SK-N-SH treated with all-trans-retinoic acid at 6 μM for 48 hours (cell line): ENCODE data around the gene RMDN2.
A peak's percentile ranks its signal among the peaks of the same experiment; 100 is the strongest.

ENCODE experiments used
- ATAC-seq: fragments of 200-7000 bp; cut with Tn5 transposase; 3 replicates; pipeline ENCODE4 v1.9.1; 2020; ENCODE audit warnings: mild to moderate bottlenecking, moderate library complexity
- ARNTL ChIP-seq: fragments of 450-650 bp; formaldehyde crosslinking; IDR thresholded peaks from 2 replicates; pipeline ENCODE4 v1.5.0; 2020; ENCODE audit warnings: low read depth, mild to moderate bottlenecking, moderate library complexity, borderline replicate concordance
- BACH2 ChIP-seq: fragments of 250-450 bp; sonication (Bioruptor Pico); IDR thresholded peaks from 2 replicates; pipeline ENCODE4 v1.9.0; 2021; ENCODE audit warnings: mild to moderate bottlenecking, borderline replicate concordance
- CREB5 ChIP-seq: fragments of 250-450 bp; sonication (Bioruptor Pico); IDR thresholded peaks from 2 replicates; pipeline ENCODE4 v1.5.1; 2020; ENCODE audit warnings: low read depth, mild to moderate bottlenecking, moderate library complexity
- CSDC2 ChIP-seq: fragments of 250-450 bp; sonication (Bioruptor Pico); IDR thresholded peaks from 2 replicates; pipeline ENCODE4 v1.5.0; 2020; ENCODE audit warnings: mild to moderate bottlenecking, moderate library complexity
- ESRRG ChIP-seq: fragments of 250-450 bp; sonication (Bioruptor Pico); IDR thresholded peaks from 2 replicates; pipeline ENCODE4 v1.6.1; 2021; ENCODE audit warnings: mild to moderate bottlenecking
- GLIS3 ChIP-seq: fragments of 250-450 bp; sonication (Bioruptor Pico); IDR thresholded peaks from 2 replicates; pipeline ENCODE4 v1.5.0; 2020; ENCODE audit warnings: mild to moderate bottlenecking, moderate library complexity
- ISL1 ChIP-seq: fragments of 250-450 bp; sonication (Bioruptor Pico); IDR thresholded peaks from 2 replicates; pipeline ENCODE4 v2.1.2; 2022; ENCODE audit warnings: mild to moderate bottlenecking, moderate library complexity
- OSR1 ChIP-seq: fragments of 250-450 bp; sonication (Bioruptor Pico); IDR thresholded peaks from 2 replicates; pipeline ENCODE4 v1.8.0; 2022; ENCODE audit warnings: moderate library complexity, mild to moderate bottlenecking, inconsistent platforms
- PATZ1 ChIP-seq: fragments of 250-450 bp; sonication (Bioruptor Pico); IDR thresholded peaks from 2 replicates; pipeline ENCODE4 v1.8.0; 2020; ENCODE audit warnings: mild to moderate bottlenecking, moderate library complexity, borderline replicate concordance
- POU6F1 ChIP-seq: fragments of 250-450 bp; sonication (Bioruptor Pico); IDR thresholded peaks from 2 replicates; pipeline ENCODE4 v1.8.0; 2021; ENCODE audit warnings: low read depth, mild to moderate bottlenecking, moderate library complexity, borderline replicate concordance
- PPARA ChIP-seq: fragments of 250-450 bp; sonication (Bioruptor Pico); IDR thresholded peaks from 2 replicates; pipeline ENCODE4 v1.5.0; 2020; ENCODE audit warnings: mild to moderate bottlenecking, borderline replicate concordance
- RARB ChIP-seq: fragments of 250-450 bp; sonication (Bioruptor Pico); IDR thresholded peaks from 2 replicates; pipeline ENCODE4 v1.8.0; 2021; ENCODE audit warnings: mild to moderate bottlenecking, moderate library complexity
- SNAI2 ChIP-seq: fragments of 250-450 bp; sonication (Bioruptor Pico); IDR thresholded peaks from 2 replicates; pipeline ENCODE4 v1.5.0; 2020; ENCODE audit warnings: mild to moderate bottlenecking, moderate library complexity
- TCF4 ChIP-seq: fragments of 250-450 bp; sonication (Bioruptor Pico); IDR thresholded peaks from 2 replicates; pipeline ENCODE4 v1.8.0; 2021; ENCODE audit warnings: mild to moderate bottlenecking, moderate library complexity, borderline replicate concordance
- TOX ChIP-seq: fragments of 250-450 bp; sonication (Bioruptor Pico); IDR thresholded peaks from 2 replicates; pipeline ENCODE4 v1.8.0; 2021; ENCODE audit warnings: mild to moderate bottlenecking, moderate library complexity, borderline replicate concordance
- TSHZ2 ChIP-seq: fragments of 250-450 bp; sonication (Bioruptor Pico); IDR thresholded peaks from 2 replicates; pipeline ENCODE4 v1.5.0; 2020; ENCODE audit warnings: mild to moderate bottlenecking, moderate library complexity
- ZC3H10 ChIP-seq: fragments of 250-450 bp; sonication (Bioruptor Pico); IDR thresholded peaks from 2 replicates; pipeline ENCODE4 v1.5.1; 2021; ENCODE audit warnings: mild to moderate bottlenecking, moderate library complexity
- ZFP3 ChIP-seq: fragments of 250-450 bp; sonication (Bioruptor Pico); IDR thresholded peaks from 2 replicates; pipeline ENCODE4 v1.5.0; 2020; ENCODE audit warnings: mild to moderate bottlenecking, moderate library complexity
- ZFP30 ChIP-seq: fragments of 450-650 bp; formaldehyde crosslinking; IDR thresholded peaks from 2 replicates; pipeline ENCODE4 v1.5.0; 2022; ENCODE audit warnings: mild to moderate bottlenecking, moderate library complexity
- ZNF565 ChIP-seq: fragments of 450-650 bp; formaldehyde crosslinking; conservative IDR thresholded peaks from 2 replicates; pipeline ENCODE4 v1.5.0; 2020; ENCODE audit warnings: low read depth, mild to moderate bottlenecking, moderate library complexity
- ZNF70 ChIP-seq: fragments of 450-650 bp; formaldehyde crosslinking; IDR thresholded peaks from 2 replicates; pipeline ENCODE4 v1.5.0; 2020; ENCODE audit warnings: mild to moderate bottlenecking, moderate library complexity
- ZNF8 ChIP-seq: fragments of 450-650 bp; formaldehyde crosslinking; IDR thresholded peaks from 2 replicates; pipeline ENCODE4 v1.5.0; 2020; ENCODE audit warnings: mild to moderate bottlenecking, moderate library complexity

RMDN2 gene

GRCh38 chr2:37925063-37925897, at the start of gene RMDN2:
Gene RMDN2 (plus strand): TSS chr2:37925287. CDS start chr2:37929278, 3,991 bp downstream.
- TF ChIP-seq ZFP3 (CRISPR knock-in tag) = peak; percentile 46
- TF ChIP-seq ZNF565 = 0 out of 2 replicates have a peak, but pooled peaks have one; percentile 33
- TF ChIP-seq ZNF70 = 0 out of 2 replicates have a peak, but pooled peaks have one; percentile 18
- TF ChIP-seq TSHZ2 (CRISPR knock-in tag) = peak; percentile 55; the same call in 1 of the 2 replicates
- peak; percentile 24; the same call in 1 of the 2 replicates for TF ChIP-seq ZNF8
- peak; percentile 98 for TF ChIP-seq PATZ1 (CRISPR knock-in tag)
- no peak; the same call in 1 of the 2 replicates for TF ChIP-seq ISL1
- no peak for TF ChIP-seq CSDC2
- TF ChIP-seq GLIS3 = peak; percentile 57; the same call in 1 of the 2 replicates
- TF ChIP-seq TCF4 (CRISPR knock-in tag) = peak; percentile 36; the same call in 1 of the 2 replicates
- peak; percentile 94 for ATAC-seq

GRCh38 chr2:37875403-37875906, 49.6 kb upstream of the RMDN2 start:
- ATAC-seq = no peak
- TF ChIP-seq BACH2 (CRISPR knock-in tag) (no peak), RARB (no peak), PPARA (CRISPR knock-in tag) (no peak), ZFP30 (no peak), CSDC2 (no peak), ARNTL (CRISPR knock-in tag) (no peak), ZNF565 (no peak), ZFP3 (CRISPR knock-in tag) (no peak), CREB5 (no peak), SNAI2 (CRISPR knock-in tag) (no peak), ZC3H10 (CRISPR knock-in tag) (no peak)
- TF ChIP-seq, all 23 proteins: peak for 0

- no peak for ATAC-seq
- TF ChIP-seq TSHZ2 (CRISPR knock-in tag) (no peak), GLIS3 (no peak), TCF4 (CRISPR knock-in tag) (no peak), SNAI2 (CRISPR knock-in tag) (no peak), ZNF70 (no peak), ZC3H10 (CRISPR knock-in tag) (no peak), TOX (CRISPR knock-in tag) (no peak), PATZ1 (CRISPR knock-in tag) (no peak), OSR1 (CRISPR knock-in tag) (no peak), BACH2 (CRISPR knock-in tag) (no peak), CREB5 (no peak), ZNF8 (no peak), ARNTL (CRISPR knock-in tag) (no peak), ESRRG (no peak), RARB (no peak), POU6F1 (CRISPR knock-in tag) (no peak), CSDC2 (no peak)
These were observed 48.9 kb upstream of the RMDN2 start for GRCh38 chr2:37876227-37876626.
